CD4-positive, alpha-beta T cell treated with Interleukin-4 for 4 hours (primary cell): ENCODE results near the gene TREML4.

Experiments
- DNase-seq: peaks from one replicate; pipeline ENCODE4 v3.0.0-alpha.2; 2020

The TREML4 gene

DNA sequence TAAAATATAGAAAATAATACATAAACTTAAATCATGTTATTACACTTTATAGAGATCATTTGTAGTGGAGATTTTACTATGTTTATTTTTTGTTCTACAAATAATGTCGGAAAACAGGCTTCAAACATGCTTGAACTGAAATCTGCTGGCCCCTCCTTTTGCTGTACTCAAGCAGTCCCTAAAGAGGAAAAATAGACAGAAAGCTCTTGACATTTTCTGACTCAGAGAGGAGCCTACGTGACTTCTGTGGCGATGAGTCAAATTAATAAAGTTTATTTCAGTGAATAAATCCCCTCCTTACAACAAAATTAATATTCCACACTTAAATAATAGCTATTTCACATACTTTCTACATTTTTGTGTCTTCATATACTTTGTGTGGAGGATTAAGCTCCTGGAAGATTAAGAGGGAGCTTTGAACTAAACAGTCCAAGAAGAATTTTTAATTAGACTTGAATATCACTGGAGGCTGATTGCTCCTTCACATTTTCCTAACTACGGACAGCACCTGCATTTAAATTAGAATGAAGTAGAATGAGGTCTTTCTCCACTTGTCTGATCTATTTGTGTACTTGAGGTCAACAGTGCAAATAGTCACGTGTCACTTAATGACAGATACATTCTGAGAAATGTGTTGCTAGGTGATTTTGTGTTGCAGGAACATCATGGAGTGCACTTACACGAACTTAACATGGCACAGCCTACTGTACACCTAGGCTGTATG lies 60.0 kb downstream of the TREML4 start:
- DNase-seq: no peak
